ENCODE measurements around the gene HABP4.

The HABP4 gene

GRCh38 chr9:96436063-96436455 lies 13.9 kb upstream of the HABP4 start:
- DNase-seq = no peak

GRCh38 chr9:96436456-96437126 lies 13.4 kb upstream of the HABP4 start:
- no peak for DNase-seq

GRCh38 chr9:96437454-96437853 lies 12.5 kb upstream of the HABP4 start:
- DNase-seq = no peak

GRCh38 chr9:96440671-96441199 lies 9.2 kb upstream of the HABP4 start:
- DNase-seq = no peak

GRCh38 chr9:96441798-96442445 lies 8.0 kb upstream of the HABP4 start:
- DNase-seq = peak; percentile 29

- DNase-seq = no peak
Measured at GRCh38 chr9:96442491-96442890, 7.5 kb upstream of the HABP4 start.

GRCh38 chr9:96447406-96447805 lies 2.6 kb upstream of the HABP4 start:
- no peak for DNase-seq

GRCh38 chr9:96448546-96449170 lies 1.3 kb upstream of the HABP4 start:
- no peak for DNase-seq

- DNase-seq = no peak
Measured at GRCh38 chr9:96449523-96449844, 485 bp upstream of the HABP4 start.

GRCh38 chr9:96450613-96451528 lies 902 bp downstream of the HABP4 start:
- peak; percentile 38 for DNase-seq

- no peak for DNase-seq
Measured at GRCh38 chr9:96453625-96454024, 3.7 kb downstream of the HABP4 start.

GRCh38 chr9:96457266-96457665 lies 7.3 kb downstream of the HABP4 start:
- no peak for DNase-seq

- DNase-seq = no peak
Measured at GRCh38 chr9:96458226-96458625, 8.3 kb downstream of the HABP4 start.

- no peak for DNase-seq
Measured at GRCh38 chr9:96459268-96460007, 9.5 kb downstream of the HABP4 start.

GRCh38 chr9:96460470-96460869 lies 10.5 kb downstream of the HABP4 start:
- no peak for DNase-seq

- no peak for DNase-seq
Measured at GRCh38 chr9:96460882-96461281, 10.9 kb downstream of the HABP4 start.

- no peak for DNase-seq
Measured at GRCh38 chr9:96461336-96461735, 11.4 kb downstream of the HABP4 start.

GRCh38 chr9:96462541-96462940 lies 12.6 kb downstream of the HABP4 start:
- DNase-seq = no peak

- DNase-seq = no peak
Measured at GRCh38 chr9:96464426-96464825, 14.5 kb downstream of the HABP4 start.

GRCh38 chr9:96467784-96468183 lies 17.8 kb downstream of the HABP4 start:
- no peak for DNase-seq

GRCh38 chr9:96476013-96476412 lies 26.0 kb downstream of the HABP4 start:
- no peak for DNase-seq

- DNase-seq = no peak
Measured at GRCh38 chr9:96476591-96476990, 26.6 kb downstream of the HABP4 start.

Measured in stimulated activated CD4-positive, alpha-beta T cell treated with anti-CD3 and anti-CD28 coated beads, Interleukin-4, amount 100 ng/mL, for 24 hours (primary cell).